C4-2B (cell line): ENCODE measurements around the gene CIB4.
"Not testable (repeated sequence)": the region's sequence is repeated elsewhere in the genome, so short reads cannot be mapped to it uniquely, and the experiment has no call there.

Source experiments
- CTCF ChIP-seq: fragments of 450-650 bp; conservative IDR thresholded peaks from 2 replicates; pipeline ENCODE4 v1.5.1; 2017; ENCODE audit warnings: mild to moderate bottlenecking
- ZFX ChIP-seq: fragments of 450-650 bp; IDR thresholded peaks from 2 replicates; pipeline ENCODE4 v1.6.1; 2017

GRCh38 chr2:26566731-26567130 is 74.4 kb downstream of the CIB4 start:
- TF ChIP-seq CTCF, ZFX: not testable (repeated sequence)
